ENCODE data around the gene LHFPL2.

GRCh38 chr5:78601559-78602314, 46.8 kb downstream of the LHFPL2 start:
- no peak for TF ChIP-seq CTCF (IDR thresholded peaks at IDR 0.05)
- TF ChIP-seq POLR2A (IDR thresholded peaks at IDR 0.05): no peak

All from body of pancreas (tissue), 4 donors.